Measurements from ENCODE around the gene NEURL3. TPM values are rescaled to one million over a fixed set of nuclear protein-coding genes. Genes with fewer than 3 reads are reported as not detected.

The NEURL3 gene
- total and polyA plus RNA-seq, 2 of the 8 experiments (the other 6 are each of a cell fraction or from before 2014, with no cell fraction given), result not detected

GRCh38 chr2:96485350-96485749 is 19.8 kb downstream of the NEURL3 start (continued):
- no peak for TF ChIP-seq TAF1 (IDR thresholded peaks at IDR 0.05; ENCODE audit: low read depth, low read length)

Measured in H1 (cell line).